Neural cell (in vitro differentiated cells): ENCODE data around the gene KCNJ6. TPM values are rescaled to one million over a fixed set of nuclear protein-coding genes. Genes with fewer than 3 reads are reported as not detected.

ENCODE experiments used
- H2AFZ ChIP-seq: fragments of 200-600, 300-800 bp; sonication (generic), shearing (Covaris generic); 2 replicates; pipeline ENCODE4 v1.6.0; 2014; ENCODE audit warnings: low read depth, mild to moderate bottlenecking, antibody characterized with exemption, low read length, moderate library complexity
- H3F3A ChIP-seq: fragments of 200-600 bp; shearing (Covaris generic); 2 replicates; pipeline ENCODE4 v1.6.1; 2016; ENCODE audit warnings: mild to moderate bottlenecking, moderate library complexity, mixed read lengths, antibody characterized with exemption, low read length; ENCODE audit not compliant: insufficient read depth, poor library complexity, severe bottlenecking
- H3K27ac ChIP-seq: fragments of 200-600, 300-800 bp; sonication (generic), shearing (Covaris generic); 2 replicates; pipeline ENCODE4 v1.5.1; 2014; ENCODE audit warnings: mild to moderate bottlenecking, low read length, moderate library complexity
- H3K27me3 ChIP-seq: fragments of 300-800, 200-600 bp; sonication (generic), shearing (Covaris generic); 2 replicates; pipeline ENCODE4 v1.6.0; 2014; ENCODE audit warnings: mild to moderate bottlenecking, low read depth, low read length, moderate library complexity; ENCODE audit not compliant: insufficient read depth
- H3K36me3 ChIP-seq: fragments of 300-800, 200-600 bp; sonication (generic), shearing (Covaris generic); 2 replicates; pipeline ENCODE4 v1.5.1; 2014; ENCODE audit warnings: mild to moderate bottlenecking, antibody characterized with exemption, low read length, moderate library complexity; ENCODE audit not compliant: insufficient read depth
- H3K4me2 ChIP-seq: fragments of 300-800, 200-600 bp; sonication (generic), shearing (Covaris generic); 2 replicates; pipeline ENCODE4 v1.6.0; 2014; ENCODE audit warnings: mild to moderate bottlenecking, low read length
- H3K4me3 ChIP-seq: fragments of 300-800, 200-600 bp; sonication (generic), shearing (Covaris generic); 2 replicates; pipeline ENCODE4 v1.5.1; 2014; ENCODE audit warnings: mild to moderate bottlenecking, low read length, moderate library complexity
- H3K79me2 ChIP-seq: fragments of 200-600 bp; shearing (Covaris generic); replicated peaks from 2 replicates; pipeline ENCODE4 v1.6.0; 2014; ENCODE audit warnings: mild to moderate bottlenecking, low read length, moderate library complexity; ENCODE audit not compliant: insufficient read depth
- H3K9ac ChIP-seq: fragments of 300-800, 200-600 bp; sonication (generic), shearing (Covaris generic); 2 replicates; pipeline ENCODE4 v1.6.1; 2016; ENCODE audit warnings: mild to moderate bottlenecking, low read length, mixed read lengths
- H3K9me2 ChIP-seq: fragments of 200-600 bp; shearing (Covaris generic); 2 replicates; pipeline ENCODE4 v1.6.1; 2016; ENCODE audit warnings: mild to moderate bottlenecking, low read length, mixed read lengths; ENCODE audit not compliant: insufficient read depth
- H3K9me3 ChIP-seq: fragments of 200-600, 300-800 bp; sonication (generic), shearing (Covaris generic); 2 replicates; pipeline ENCODE4 v1.6.1; 2016; ENCODE audit warnings: mild to moderate bottlenecking, mixed run types, low read length, moderate library complexity, mixed read lengths
- H4K20me1 ChIP-seq: fragments of 200-600 bp; shearing (Covaris generic); 2 replicates; pipeline ENCODE4 v1.6.1; 2016; ENCODE audit warnings: mild to moderate bottlenecking, mixed run types; ENCODE audit not compliant: insufficient read depth
- EP300 ChIP-seq: fragments of 450-650 bp; conservative IDR thresholded peaks from 2 replicates; pipeline ENCODE4 v1.6.1; 2014; ENCODE audit warnings: antibody characterized with exemption, mild to moderate bottlenecking, moderate library complexity; ENCODE audit not compliant: poor library complexity, severe bottlenecking
- EZH2 ChIP-seq: fragments of 200-600, 300-800 bp; shearing (Covaris generic), sonication (generic); IDR thresholded peaks from 2 replicates; pipeline ENCODE4 v1.6.1; 2014; ENCODE audit warnings: antibody characterized with exemption, low read length, borderline replicate concordance, mild to moderate bottlenecking; ENCODE audit not compliant: insufficient read depth, poor library complexity, severe bottlenecking
- MXI1 ChIP-seq: fragments of 450-650 bp; conservative IDR thresholded peaks from 2 replicates; pipeline ENCODE4 v1.6.1; 2014; ENCODE audit warnings: antibody characterized with exemption, mild to moderate bottlenecking; ENCODE audit not compliant: poor library complexity, severe bottlenecking
- POLR2AphosphoS5 ChIP-seq: IDR thresholded peaks from 2 replicates; pipeline ENCODE4 v1.6.1; 2012
- RAD21 ChIP-seq: fragments of 450-650 bp; conservative IDR thresholded peaks from 2 replicates; pipeline ENCODE4 v1.6.1; 2014; ENCODE audit warnings: antibody characterized with exemption, mild to moderate bottlenecking, moderate library complexity
- REST ChIP-seq: IDR thresholded peaks from 2 replicates; pipeline ENCODE4 v1.6.1; 2012; ENCODE audit warnings: borderline replicate concordance
- SMC3 ChIP-seq: fragments of 450-650 bp; conservative IDR thresholded peaks from 2 replicates; pipeline ENCODE4 v1.6.1; 2014; ENCODE audit warnings: antibody characterized with exemption, mild to moderate bottlenecking, moderate library complexity; ENCODE audit not compliant: poor library complexity
- TAF1 ChIP-seq: IDR thresholded peaks from 2 replicates; pipeline ENCODE4 v1.6.1; 2012; ENCODE audit warnings: low read depth
- polyA plus RNA-seq: library from polyadenylated mRNA; depleted of rRNA; stranded (reverse); fragments of >200 nt; gene quantifications from 2 replicates; pipeline ENCODE4 v1.2.3, GENCODE V29; 2014
- TF ChIP-seq, protein P1 (sequence below): fragments of 450-650 bp; IDR thresholded peaks from 2 replicates; pipeline ENCODE4 v1.5.1; 2014; ENCODE audit warnings: antibody characterized with exemption, mild to moderate bottlenecking, moderate library complexity; ENCODE audit not compliant: poor library complexity, severe bottlenecking

Gene KCNJ6
- polyA plus RNA-seq, 1 donor from 2014 or later: 1.7 TPM

DNA sequence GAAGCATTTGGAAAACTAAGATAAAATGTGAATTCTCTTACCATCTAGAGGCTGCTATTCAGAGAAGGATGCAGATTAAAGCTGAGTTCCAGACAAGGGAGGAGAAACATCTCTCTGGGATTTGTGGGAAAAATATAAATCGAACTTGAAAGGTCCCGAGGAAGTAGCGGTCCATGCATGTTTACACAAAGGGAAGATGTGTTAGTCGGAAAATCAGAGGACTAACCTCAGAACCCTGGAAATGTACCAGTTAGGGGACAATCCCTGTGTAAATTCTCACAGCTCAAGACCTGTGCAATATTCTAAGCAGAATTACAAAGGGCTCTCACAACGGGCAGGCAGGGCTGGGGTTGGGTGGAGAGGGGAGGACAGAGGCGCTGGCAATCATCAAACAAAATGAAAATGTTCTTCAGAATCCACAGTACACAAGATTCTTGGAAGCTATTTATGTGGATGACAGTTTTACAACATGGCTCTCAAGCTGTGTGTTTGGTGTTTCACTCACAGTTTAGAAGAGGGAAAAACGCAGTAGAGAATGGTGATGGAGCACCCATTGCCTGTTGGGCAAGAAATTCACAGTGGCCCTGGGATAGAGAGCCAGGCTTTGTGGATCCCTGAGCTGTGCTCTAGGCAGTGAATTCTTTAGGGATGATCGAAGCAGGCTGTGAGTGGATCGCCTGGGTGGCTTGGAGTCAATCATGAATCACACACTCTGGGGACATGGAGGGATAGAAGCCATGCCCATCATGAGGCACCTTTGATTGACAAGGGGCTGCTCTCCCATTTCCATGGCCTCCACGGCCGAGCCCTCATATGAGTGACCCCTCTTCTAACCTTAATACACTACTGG is 47.6 kb downstream of the KCNJ6 start:
- Histone ChIP-seq H3K27me3 (no peaks in the 10 kb centered on the region), H3K9me3 (no peaks in the 10 kb centered on the region), H3K79me2 (no peaks in the 10 kb centered on the region), H4K20me1 (no peaks in the 10 kb centered on the region), H2AFZ (no peak overlapping the region), H3K4me3 (no peak overlapping the region), H3K9me2 (no peaks in the 10 kb centered on the region), H3K4me2 (no peak overlapping the region), H3K9ac (no peak overlapping the region), H3F3A (no peaks in the 10 kb centered on the region), H3K27ac (no peak overlapping the region), H3K36me3 (no peaks in the 10 kb centered on the region)
- TF ChIP-seq POLR2AphosphoS5 (no peak), REST (no peak), EP300 (no peak), TAF1 (no peak), SMC3 (no peak)
- TF ChIP-seq, protein P1, sequence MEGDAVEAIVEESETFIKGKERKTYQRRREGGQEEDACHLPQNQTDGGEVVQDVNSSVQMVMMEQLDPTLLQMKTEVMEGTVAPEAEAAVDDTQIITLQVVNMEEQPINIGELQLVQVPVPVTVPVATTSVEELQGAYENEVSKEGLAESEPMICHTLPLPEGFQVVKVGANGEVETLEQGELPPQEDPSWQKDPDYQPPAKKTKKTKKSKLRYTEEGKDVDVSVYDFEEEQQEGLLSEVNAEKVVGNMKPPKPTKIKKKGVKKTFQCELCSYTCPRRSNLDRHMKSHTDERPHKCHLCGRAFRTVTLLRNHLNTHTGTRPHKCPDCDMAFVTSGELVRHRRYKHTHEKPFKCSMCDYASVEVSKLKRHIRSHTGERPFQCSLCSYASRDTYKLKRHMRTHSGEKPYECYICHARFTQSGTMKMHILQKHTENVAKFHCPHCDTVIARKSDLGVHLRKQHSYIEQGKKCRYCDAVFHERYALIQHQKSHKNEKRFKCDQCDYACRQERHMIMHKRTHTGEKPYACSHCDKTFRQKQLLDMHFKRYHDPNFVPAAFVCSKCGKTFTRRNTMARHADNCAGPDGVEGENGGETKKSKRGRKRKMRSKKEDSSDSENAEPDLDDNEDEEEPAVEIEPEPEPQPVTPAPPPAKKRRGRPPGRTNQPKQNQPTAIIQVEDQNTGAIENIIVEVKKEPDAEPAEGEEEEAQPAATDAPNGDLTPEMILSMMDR: no peak

- no peak overlapping the region for H2AFZ ChIP-seq
- H3K9ac ChIP-seq: no peak overlapping the region
- H3F3A ChIP-seq: no peaks in the 10 kb centered on the region
- H3K4me2 ChIP-seq: no peak overlapping the region
- H3K27ac ChIP-seq: no peak overlapping the region
- no peaks in the 10 kb centered on the region for H3K9me3 ChIP-seq
- no peaks in the 10 kb centered on the region for H3K9me2 ChIP-seq
- TF ChIP-seq EZH2 (no peak), SMC3 (no peak), TAF1 (no peak), POLR2AphosphoS5 (no peak), MXI1 (no peak), REST (no peak), RAD21 (no peak), EP300 (no peak)
- TF ChIP-seq, protein P1: no peak
- H3K79me2 ChIP-seq: no peaks in the 10 kb centered on the region
- H3K27me3 ChIP-seq: no peaks in the 10 kb centered on the region
- no peak overlapping the region for H3K4me3 ChIP-seq
- H4K20me1 ChIP-seq: no peaks in the 10 kb centered on the region
- no peaks in the 10 kb centered on the region for H3K36me3 ChIP-seq
Measured at GRCh38 chr21:37866027-37866426, 50.2 kb downstream of the KCNJ6 start.
